Choroid plexus epithelial cell (primary cell): Measurements from ENCODE around the gene TM4SF20.

Experiments
- DNase-seq: peaks from one replicate; pipeline ENCODE4 v3.0.0-alpha.2; 2010; ENCODE audit warnings: low read depth
- H3K4me3 ChIP-seq: 2 replicates; pipeline ENCODE4 v1.5.1; 2011; ENCODE audit warnings: low read depth, mild to moderate bottlenecking, control low read depth, low read length, moderate library complexity
- TF ChIP-seq, protein P1 (sequence below): conservative IDR thresholded peaks from 2 replicates; pipeline ENCODE4 v1.5.1; 2011; ENCODE audit warnings: low read depth, mild to moderate bottlenecking, control low read depth, inconsistent platforms, low read length, moderate library complexity

TM4SF20 gene

DNA sequence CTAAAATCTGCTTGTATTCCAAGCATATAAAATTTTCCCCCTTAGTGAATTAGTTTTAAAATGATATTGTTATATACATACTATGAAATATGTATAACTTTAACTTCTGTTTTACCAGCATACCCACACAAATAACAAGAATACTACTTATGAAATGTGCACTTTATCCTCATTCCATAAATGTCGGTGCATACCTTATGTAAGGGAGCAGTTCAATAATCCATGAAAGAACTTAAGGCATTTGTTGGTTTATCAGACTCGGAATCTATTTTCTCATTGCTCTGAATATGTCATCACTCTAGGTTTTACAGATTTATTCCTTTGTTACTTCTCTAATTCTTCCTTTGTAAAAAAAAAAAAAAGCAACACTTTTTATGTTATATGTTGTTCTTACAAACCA lies 66.5 kb downstream of the TM4SF20 start:
- H3K4me3 ChIP-seq: no peak overlapping the region
- TF ChIP-seq, protein P1, sequence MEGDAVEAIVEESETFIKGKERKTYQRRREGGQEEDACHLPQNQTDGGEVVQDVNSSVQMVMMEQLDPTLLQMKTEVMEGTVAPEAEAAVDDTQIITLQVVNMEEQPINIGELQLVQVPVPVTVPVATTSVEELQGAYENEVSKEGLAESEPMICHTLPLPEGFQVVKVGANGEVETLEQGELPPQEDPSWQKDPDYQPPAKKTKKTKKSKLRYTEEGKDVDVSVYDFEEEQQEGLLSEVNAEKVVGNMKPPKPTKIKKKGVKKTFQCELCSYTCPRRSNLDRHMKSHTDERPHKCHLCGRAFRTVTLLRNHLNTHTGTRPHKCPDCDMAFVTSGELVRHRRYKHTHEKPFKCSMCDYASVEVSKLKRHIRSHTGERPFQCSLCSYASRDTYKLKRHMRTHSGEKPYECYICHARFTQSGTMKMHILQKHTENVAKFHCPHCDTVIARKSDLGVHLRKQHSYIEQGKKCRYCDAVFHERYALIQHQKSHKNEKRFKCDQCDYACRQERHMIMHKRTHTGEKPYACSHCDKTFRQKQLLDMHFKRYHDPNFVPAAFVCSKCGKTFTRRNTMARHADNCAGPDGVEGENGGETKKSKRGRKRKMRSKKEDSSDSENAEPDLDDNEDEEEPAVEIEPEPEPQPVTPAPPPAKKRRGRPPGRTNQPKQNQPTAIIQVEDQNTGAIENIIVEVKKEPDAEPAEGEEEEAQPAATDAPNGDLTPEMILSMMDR: no peak
- DNase-seq: no peak
